Common myeloid progenitor, CD34-positive (primary cell): ENCODE measurements around the gene DUS3L.

ENCODE experiments used
- CTCF ChIA-PET: fragments of 350-600 bp; sonication (Branson Sonifier 250); formaldehyde crosslinking; loops from one replicate; lab custom pipeline; 2021; ENCODE audit warnings: antibody characterized with exemption; lab: Charles Lee
- POLR2A ChIA-PET: fragments of 350-600 bp; sonication (Branson Sonifier 250); formaldehyde crosslinking; loops from one replicate; lab custom pipeline; 2021; ENCODE audit warnings: antibody characterized with exemption; lab: Charles Lee
- DNase-seq, 3 donors: peaks; one replicate each; pipeline versions ENCODE4 v3.0.0 to v3.0.0-alpha.2; 2013
- H3K27ac ChIP-seq, 2 experiments: 1 replicate in 1 of 2; 2 replicates in 1 of 2; pipeline ENCODE4 v1.7.0; 2013; ENCODE audit warnings: inconsistent platforms in 2 of 2, low read length in 2 of 2, mild to moderate bottlenecking in 2 of 2, low read depth in 1 of 2, moderate library complexity in 1 of 2; ENCODE audit not compliant: severe bottlenecking in 2 of 2, insufficient read depth in 1 of 2, poor library complexity in 1 of 2
- H3K27me3 ChIP-seq, 5 experiments: replicated peaks in 2 of 5; 1 replicate in 3 of 5; 2 replicates in 2 of 5; pipeline versions ENCODE4 v1.6.1 to v1.7.0; 2013; ENCODE audit warnings: low read length in 4 of 5, mild to moderate bottlenecking in 2 of 5, moderate library complexity in 2 of 5, inconsistent platforms in 1 of 5; ENCODE audit not compliant: insufficient read depth in 5 of 5, control insufficient read depth in 4 of 5
- H3K36me3 ChIP-seq, 4 experiments: 1 replicate in 2 of 4; 2 replicates in 2 of 4; pipeline versions ENCODE4 v1.6.1 to v1.7.0; 2013; ENCODE audit warnings: low read length in 3 of 4, control low read depth in 1 of 4, mild to moderate bottlenecking in 1 of 4; ENCODE audit not compliant: control insufficient read depth in 4 of 4, insufficient read depth in 4 of 4
- H3K4me1 ChIP-seq, 4 experiments: 1 replicate in 3 of 4; 2 replicates in 1 of 4; pipeline versions ENCODE4 v1.6.1 to v1.7.1; 2013; ENCODE audit warnings: low read length in 3 of 4, mild to moderate bottlenecking in 3 of 4, control low read depth in 1 of 4, inconsistent platforms in 1 of 4, moderate library complexity in 1 of 4; ENCODE audit not compliant: control insufficient read depth in 4 of 4, insufficient read depth in 4 of 4; ENCODE audit errors: control extremely low read depth in 1 of 4
- H3K4me3 ChIP-seq, 7 experiments: 1 replicate in 4 of 7; 2 replicates in 3 of 7; pipeline versions ENCODE4 v1.5.1 to v1.7.0; 2013; ENCODE audit warnings: mild to moderate bottlenecking in 7 of 7, low read length in 6 of 7, moderate library complexity in 6 of 7, inconsistent platforms in 2 of 7, low read depth in 2 of 7, control low read depth in 1 of 7; ENCODE audit not compliant: insufficient read depth in 4 of 7, control insufficient read depth in 1 of 7; ENCODE audit errors: extremely low read depth in 1 of 7
- H3K9me3 ChIP-seq, 5 experiments: 1 replicate in 4 of 5; 2 replicates in 1 of 5; pipeline versions ENCODE4 v1.6.1 to v1.7.1; 2013; ENCODE audit warnings: low read length in 4 of 5, mild to moderate bottlenecking in 2 of 5, inconsistent platforms in 1 of 5, low read depth in 1 of 5, moderate library complexity in 1 of 5; ENCODE audit not compliant: control insufficient read depth in 4 of 5, insufficient read depth in 2 of 5; ENCODE audit errors: control extremely low read depth in 1 of 5
- WGBS: methylation state at CpG from one replicate; pipeline ENCODE4 v1.1.5; 2013; ENCODE audit not compliant: insufficient coverage; 5-methylcytosine and 5-hydroxymethylcytosine counted together

The DUS3L gene

GRCh38 chr19:5820785-5821184, 29.8 kb upstream of the DUS3L start:
- ChIA-PET POLR2A (interaction anchor here (0.7 kb wide), 1 partner anchor 43 kb away, joined by 3 read pairs; no protein-coding TSS in a partner anchor), CTCF (interaction anchor here (0.7 to 1.6 kb wide), 2 partner anchors 14 to 17 kb away, joined by 3 to 7 read pairs; no protein-coding TSS in a partner anchor)
- Histone ChIP-seq H3K36me3 (no peaks in the 10 kb centered on the region), H3K9me3 (no peaks in the 10 kb centered on the region), H3K4me3 (no peak overlapping the region), H3K27ac (no peak overlapping the region), H3K27me3 (peaks cover 0 to 2% (median 0%) of the 10 kb centered on the region in 5 experiments), H3K4me1 (no peaks in the 10 kb centered on the region)
- DNase-seq: peak in 1 of 3 donors; percentile 24
- 76% methylated on average over 6 of the region's 6 CpGs for WGBS

GRCh38 chr19:5818594-5818993, 27.6 kb upstream of the DUS3L start:
- no peak for DNase-seq
- H3K27me3 ChIP-seq: peaks cover 0 to 2% (median 0%) of the 10 kb centered on the region in 5 experiments
- H3K27ac ChIP-seq: no peak overlapping the region
- no peak overlapping the region for H3K4me3 ChIP-seq
- WGBS: 90% methylated on average over 2 of the region's 10 CpGs
- H3K4me1 ChIP-seq: no peaks in the 10 kb centered on the region
- ChIA-PET CTCF (no interaction called here), POLR2A (no interaction called here)
- H3K36me3 ChIP-seq: no peaks in the 10 kb centered on the region
- H3K9me3 ChIP-seq: no peaks in the 10 kb centered on the region

DNA sequence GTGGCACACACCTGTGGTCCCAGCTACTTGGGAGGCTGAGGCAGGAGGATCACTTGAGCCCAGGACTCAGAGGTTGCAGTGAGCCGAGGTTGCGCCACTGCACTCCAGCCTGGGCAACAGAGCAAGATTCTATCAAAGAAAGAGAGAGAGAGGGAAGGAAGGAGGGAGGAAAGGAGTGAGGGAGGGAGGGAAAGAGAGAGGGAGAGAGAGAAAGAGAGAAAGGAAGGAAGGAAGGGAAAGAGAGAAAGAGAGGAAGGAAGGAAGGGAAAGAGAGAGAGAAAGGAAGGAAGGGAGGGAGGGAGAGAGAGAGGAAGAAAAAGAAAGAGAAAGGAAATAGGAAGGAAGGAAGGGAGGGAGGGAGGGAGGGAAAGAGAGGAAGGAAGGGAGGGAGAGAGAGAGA, 26.3 kb upstream of the DUS3L start:
- Histone ChIP-seq H3K27me3 (peaks cover 0 to 2% (median 0%) of the 10 kb centered on the region in 5 experiments), H3K4me3 (no peak overlapping the region), H3K9me3 (no peaks in the 10 kb centered on the region), H3K4me1 (no peaks in the 10 kb centered on the region), H3K27ac (no peak overlapping the region), H3K36me3 (no peaks in the 10 kb centered on the region)
- ChIA-PET POLR2A (interaction anchor here (0.6 kb wide), 1 partner anchor 65 kb away, joined by 3 read pairs; no protein-coding TSS in a partner anchor), CTCF (no interaction called here)
- no peak for DNase-seq
- WGBS: 100% methylated on average over 2 of the region's 2 CpGs

DNA sequence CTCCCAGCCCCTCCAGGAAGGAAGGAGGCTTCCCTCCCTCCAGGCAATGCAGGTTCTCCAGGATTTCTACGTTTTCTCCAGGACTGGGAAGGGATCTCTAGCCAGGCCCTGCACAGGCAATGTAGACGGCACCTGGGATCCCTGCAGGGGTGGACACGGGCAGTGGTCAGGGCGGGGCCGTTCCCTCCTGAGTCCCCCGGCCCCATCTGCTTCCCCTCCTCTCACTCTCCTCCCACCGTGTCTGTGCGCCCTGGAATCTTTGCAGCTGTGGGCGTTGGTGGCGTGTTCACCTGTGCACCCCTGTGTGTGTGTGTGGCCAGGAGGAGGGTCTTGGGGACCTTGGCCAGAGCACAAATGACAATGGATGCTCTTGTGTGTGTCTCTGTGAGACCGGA, 23.9 kb upstream of the DUS3L start:
- Histone ChIP-seq H3K27me3 (peaks cover 0 to 2% (median 0%) of the 10 kb centered on the region in 5 experiments), H3K4me1 (no peaks in the 10 kb centered on the region), H3K9me3 (no peaks in the 10 kb centered on the region), H3K27ac (no peak overlapping the region), H3K4me3 (no peak overlapping the region), H3K36me3 (no peaks in the 10 kb centered on the region)
- CTCF ChIA-PET: interaction anchor here (1.8 kb wide), 1 partner anchor 10 kb away, joined by 3 read pairs; no protein-coding TSS in a partner anchor
- 90% methylated on average over 4 of the region's 11 CpGs for WGBS
- no peak for DNase-seq
- POLR2A ChIA-PET: no interaction called here

- Histone ChIP-seq H3K27ac (no peak overlapping the region), H3K4me3 (no peak overlapping the region), H3K9me3 (no peaks in the 10 kb centered on the region), H3K4me1 (no peaks in the 10 kb centered on the region), H3K27me3 (peaks cover 0 to 2% (median 0%) of the 10 kb centered on the region in 5 experiments), H3K36me3 (no peaks in the 10 kb centered on the region)
- ChIA-PET POLR2A (no interaction called here), CTCF (interaction anchor here (1.8 kb wide), 1 partner anchor 11 kb away, joined by 3 read pairs; no protein-coding TSS in a partner anchor)
- no peak for DNase-seq
- 76% methylated on average over 4 of the region's 9 CpGs for WGBS
These were observed 23.3 kb upstream of the DUS3L start for GRCh38 chr19:5814123-5814851.

DNA sequence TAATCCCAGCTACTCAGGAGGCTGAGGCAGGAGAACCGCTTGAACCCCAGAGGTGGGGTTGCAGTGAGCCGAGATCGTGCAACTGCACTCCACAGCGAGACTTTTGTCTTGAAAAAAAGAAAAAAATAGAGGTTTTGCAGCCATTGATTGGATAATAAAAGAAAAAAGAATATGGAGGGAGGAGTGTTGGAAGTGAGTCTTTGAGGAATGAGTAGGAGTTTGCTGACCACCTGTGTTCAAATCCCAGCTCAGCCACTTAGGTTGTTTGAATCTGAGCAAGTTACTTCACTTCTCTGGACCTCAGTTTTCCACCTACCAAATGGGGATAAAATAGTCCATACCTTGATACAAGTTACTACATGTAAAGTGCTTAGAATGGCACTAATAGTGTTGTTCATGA, 20.2 kb upstream of the DUS3L start:
- H3K36me3 ChIP-seq: no peaks in the 10 kb centered on the region
- no peak for DNase-seq
- no peaks in the 10 kb centered on the region for H3K9me3 ChIP-seq
- H3K27ac ChIP-seq: no peak overlapping the region
- peaks cover 0 to 4% (median under 1%) of the 10 kb centered on the region in 5 experiments for H3K27me3 ChIP-seq
- ChIA-PET CTCF (interaction anchor here (0.7 kb wide), 1 partner anchor 1218 kb away, joined by 3 read pairs; no protein-coding TSS in a partner anchor), POLR2A (no interaction called here)
- H3K4me3 ChIP-seq: no peak overlapping the region
- H3K4me1 ChIP-seq: no peaks in the 10 kb centered on the region
- 100% methylated on average over 2 of the region's 4 CpGs for WGBS

GRCh38 chr19:5809469-5809868, 18.5 kb upstream of the DUS3L start:
- WGBS: 88% methylated on average over 8 of the region's 10 CpGs
- ChIA-PET CTCF (interaction anchor here (0.9 to 1.6 kb wide), 2 partner anchors 13 to 84 kb away, joined by 3 to 4 read pairs; no protein-coding TSS in a partner anchor), POLR2A (no interaction called here)

More at GRCh38 chr19:5809469-5809868, 18.5 kb upstream of the DUS3L start:
- Histone ChIP-seq H3K36me3 (no peaks in the 10 kb centered on the region), H3K4me1 (peaks cover 0 to 10% (median 5%) of the 10 kb centered on the region in 4 experiments), H3K27me3 (peaks cover 0 to 17% (median 10%) of the 10 kb centered on the region in 5 experiments), H3K9me3 (no peaks in the 10 kb centered on the region), H3K4me3 (no peak overlapping the region), H3K27ac (no peak overlapping the region)
- DNase-seq: no peak
